GM12878 (cell line): ENCODE data around the gene KLRK1. TPM values are rescaled to one million over a fixed set of nuclear protein-coding genes. Genes with fewer than 3 reads are reported as not detected.
A peak's percentile ranks its signal among the peaks of the same experiment; 100 is the strongest.

ENCODE experiments used
- ASH2L ChIP-seq: fragments of 300-600, 200-600 bp; sonication (generic); IDR thresholded peaks from 2 replicates; pipeline ENCODE4 v1.6.1; 2017; ENCODE audit warnings: low read depth, mild to moderate bottlenecking, borderline replicate concordance
- CBX3 ChIP-seq: fragments of 200-600 bp; sonication (generic); IDR thresholded peaks from 2 replicates; pipeline ENCODE4 v1.6.1; 2016; ENCODE audit warnings: low read depth, borderline replicate concordance
- HDAC6 ChIP-seq: fragments of 200-600 bp; sonication (generic); IDR thresholded peaks from one replicate; pipeline ENCODE4 v1.8.0; 2017; ENCODE audit warnings: antibody characterized with exemption; ENCODE audit not compliant: unreplicated experiment
- RAD21 ChIP-seq: IDR thresholded peaks from 2 replicates; pipeline ENCODE4 v1.6.1; 2011; ENCODE audit warnings: mild to moderate bottlenecking, low read depth, low read length, moderate library complexity; ENCODE audit not compliant: insufficient read depth
- SUZ12 ChIP-seq: fragments of 200-600 bp; sonication (generic); IDR thresholded peaks from one replicate; pipeline ENCODE4 v1.6.1; 2018; ENCODE audit warnings: antibody characterized with exemption, mild to moderate bottlenecking; ENCODE audit not compliant: unreplicated experiment
- polyA plus RNA-seq, 11 experiments: library from polyadenylated mRNA; depleted of rRNA in 4 of 11; unstranded in 6 of 11; stranded (reverse) in 5 of 11; fragments of >200 nt; fragmentation: Nextera tagmentation in 4 of 11; fragmentation: Illumina TruSeq in 1 of 11; extraction: Ambion mirVana in 4 of 11; extraction: Trizol in 1 of 11; gene quantifications; 1 replicate in 1 of 11; 2 replicates in 10 of 11; pipeline versions ENCODE4 v1.2.1 to v1.2.3, GENCODE V29; 2011 to 2016; ENCODE audit warnings: inconsistent platforms in 2 of 11, missing spikeins in 2 of 11, low read depth in 1 of 11
- total RNA-seq, 4 experiments: library from RNA; depleted of rRNA in 3 of 4; stranded (reverse); fragments of >200 nt in 3 of 4; fragmentation: Illumina TruSeq in 1 of 4; extraction: Trizol in 1 of 4; gene quantifications; 2 replicates each; pipeline versions ENCODE4 v1.2.1 to v1.2.3, GENCODE V29; 2013 to 2021
- TF ChIP-seq, protein P1 (sequence below): fragments of 450-650 bp; formaldehyde crosslinking; IDR thresholded peaks from 2 replicates; pipeline ENCODE4 v1.5.0; 2022; ENCODE audit warnings: mild to moderate bottlenecking, missing genetic modification characterization
- TF ChIP-seq, protein P2 (sequence below), 3 experiments: IDR thresholded peaks in 2 of 3; conservative IDR thresholded peaks in 1 of 3; 2 replicates each; pipeline ENCODE4 v1.5.1; 2011; ENCODE audit warnings: low read depth in 3 of 3, low read length in 3 of 3, mild to moderate bottlenecking in 3 of 3, control low read depth in 2 of 3, moderate library complexity in 2 of 3, inconsistent platforms in 1 of 3, mixed read lengths in 1 of 3; ENCODE audit not compliant: control insufficient read depth in 2 of 3, insufficient read depth in 1 of 3; ENCODE audit errors: extremely low read depth in 1 of 3
- TF ChIP-seq, protein P3 (sequence below): fragments of 450-650 bp; IDR thresholded peaks from 2 replicates; pipeline ENCODE4 v1.6.1; 2017; ENCODE audit warnings: mild to moderate bottlenecking, moderate library complexity
- TF ChIP-seq, protein P4 (sequence below): IDR thresholded peaks from 2 replicates; pipeline ENCODE4 v1.6.1; 2012; ENCODE audit warnings: mild to moderate bottlenecking, low read depth, low read length

KLRK1 gene
- total and polyA plus RNA-seq, 10 of the 15 experiments (the other 5 are each of a cell fraction or from before 2014, with no cell fraction given): 0.27 to 2.0 (median 0.99) TPM

DNA sequence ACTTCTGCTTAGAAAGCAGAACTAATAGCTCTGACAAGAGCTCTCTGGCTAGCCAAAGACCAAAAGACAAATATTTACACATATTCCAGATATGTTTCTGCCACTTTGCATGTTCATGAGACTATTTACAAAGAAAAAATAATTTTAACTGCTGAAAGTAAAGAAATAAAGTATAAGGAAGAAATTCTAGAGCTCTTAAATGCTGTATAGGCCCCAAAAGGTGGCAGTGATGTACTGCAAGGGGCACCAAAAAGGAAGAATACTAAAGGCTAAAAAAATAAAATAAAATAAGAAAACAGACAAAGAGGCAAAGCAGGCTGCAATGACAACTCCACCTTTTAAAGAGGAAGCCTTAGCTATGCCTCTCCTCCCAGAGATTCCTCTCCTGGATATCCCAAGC is 23.0 kb downstream of the KLRK1 start (continued):
- TF ChIP-seq, protein P1, sequence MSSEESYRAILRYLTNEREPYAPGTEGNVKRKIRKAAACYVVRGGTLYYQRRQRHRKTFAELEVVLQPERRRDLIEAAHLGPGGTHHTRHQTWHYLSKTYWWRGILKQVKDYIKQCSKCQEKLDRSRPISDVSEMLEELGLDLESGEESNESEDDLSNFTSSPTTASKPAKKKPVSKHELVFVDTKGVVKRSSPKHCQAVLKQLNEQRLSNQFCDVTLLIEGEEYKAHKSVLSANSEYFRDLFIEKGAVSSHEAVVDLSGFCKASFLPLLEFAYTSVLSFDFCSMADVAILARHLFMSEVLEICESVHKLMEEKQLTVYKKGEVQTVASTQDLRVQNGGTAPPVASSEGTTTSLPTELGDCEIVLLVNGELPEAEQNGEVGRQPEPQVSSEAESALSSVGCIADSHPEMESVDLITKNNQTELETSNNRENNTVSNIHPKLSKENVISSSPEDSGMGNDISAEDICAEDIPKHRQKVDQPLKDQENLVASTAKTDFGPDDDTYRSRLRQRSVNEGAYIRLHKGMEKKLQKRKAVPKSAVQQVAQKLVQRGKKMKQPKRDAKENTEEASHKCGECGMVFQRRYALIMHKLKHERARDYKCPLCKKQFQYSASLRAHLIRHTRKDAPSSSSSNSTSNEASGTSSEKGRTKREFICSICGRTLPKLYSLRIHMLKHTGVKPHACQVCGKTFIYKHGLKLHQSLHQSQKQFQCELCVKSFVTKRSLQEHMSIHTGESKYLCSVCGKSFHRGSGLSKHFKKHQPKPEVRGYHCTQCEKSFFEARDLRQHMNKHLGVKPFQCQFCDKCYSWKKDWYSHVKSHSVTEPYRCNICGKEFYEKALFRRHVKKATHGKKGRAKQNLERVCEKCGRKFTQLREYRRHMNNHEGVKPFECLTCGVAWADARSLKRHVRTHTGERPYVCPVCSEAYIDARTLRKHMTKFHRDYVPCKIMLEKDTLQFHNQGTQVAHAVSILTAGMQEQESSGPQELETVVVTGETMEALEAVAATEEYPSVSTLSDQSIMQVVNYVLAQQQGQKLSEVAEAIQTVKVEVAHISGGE: no peak
- TF ChIP-seq ASH2L (no peak), SUZ12 (no peak), HDAC6 (no peak), RAD21 (peak; percentile 89), CBX3 (no peak)
- TF ChIP-seq, protein P2, sequence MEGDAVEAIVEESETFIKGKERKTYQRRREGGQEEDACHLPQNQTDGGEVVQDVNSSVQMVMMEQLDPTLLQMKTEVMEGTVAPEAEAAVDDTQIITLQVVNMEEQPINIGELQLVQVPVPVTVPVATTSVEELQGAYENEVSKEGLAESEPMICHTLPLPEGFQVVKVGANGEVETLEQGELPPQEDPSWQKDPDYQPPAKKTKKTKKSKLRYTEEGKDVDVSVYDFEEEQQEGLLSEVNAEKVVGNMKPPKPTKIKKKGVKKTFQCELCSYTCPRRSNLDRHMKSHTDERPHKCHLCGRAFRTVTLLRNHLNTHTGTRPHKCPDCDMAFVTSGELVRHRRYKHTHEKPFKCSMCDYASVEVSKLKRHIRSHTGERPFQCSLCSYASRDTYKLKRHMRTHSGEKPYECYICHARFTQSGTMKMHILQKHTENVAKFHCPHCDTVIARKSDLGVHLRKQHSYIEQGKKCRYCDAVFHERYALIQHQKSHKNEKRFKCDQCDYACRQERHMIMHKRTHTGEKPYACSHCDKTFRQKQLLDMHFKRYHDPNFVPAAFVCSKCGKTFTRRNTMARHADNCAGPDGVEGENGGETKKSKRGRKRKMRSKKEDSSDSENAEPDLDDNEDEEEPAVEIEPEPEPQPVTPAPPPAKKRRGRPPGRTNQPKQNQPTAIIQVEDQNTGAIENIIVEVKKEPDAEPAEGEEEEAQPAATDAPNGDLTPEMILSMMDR (IDR thresholded peaks at IDR 0.05 in 2 of 3, conservative IDR thresholded peaks at IDR 0.05 in 1 of 3; ENCODE audit: control insufficient read depth in 2 of 3, extremely low read depth in 1 of 3, insufficient read depth in 1 of 3, low read depth in 3 of 3, low read length in 3 of 3): peak in 2 of 3 experiments; percentile 19 to 25; a peak in 3 of 6 replicates
- TF ChIP-seq, protein P3, sequence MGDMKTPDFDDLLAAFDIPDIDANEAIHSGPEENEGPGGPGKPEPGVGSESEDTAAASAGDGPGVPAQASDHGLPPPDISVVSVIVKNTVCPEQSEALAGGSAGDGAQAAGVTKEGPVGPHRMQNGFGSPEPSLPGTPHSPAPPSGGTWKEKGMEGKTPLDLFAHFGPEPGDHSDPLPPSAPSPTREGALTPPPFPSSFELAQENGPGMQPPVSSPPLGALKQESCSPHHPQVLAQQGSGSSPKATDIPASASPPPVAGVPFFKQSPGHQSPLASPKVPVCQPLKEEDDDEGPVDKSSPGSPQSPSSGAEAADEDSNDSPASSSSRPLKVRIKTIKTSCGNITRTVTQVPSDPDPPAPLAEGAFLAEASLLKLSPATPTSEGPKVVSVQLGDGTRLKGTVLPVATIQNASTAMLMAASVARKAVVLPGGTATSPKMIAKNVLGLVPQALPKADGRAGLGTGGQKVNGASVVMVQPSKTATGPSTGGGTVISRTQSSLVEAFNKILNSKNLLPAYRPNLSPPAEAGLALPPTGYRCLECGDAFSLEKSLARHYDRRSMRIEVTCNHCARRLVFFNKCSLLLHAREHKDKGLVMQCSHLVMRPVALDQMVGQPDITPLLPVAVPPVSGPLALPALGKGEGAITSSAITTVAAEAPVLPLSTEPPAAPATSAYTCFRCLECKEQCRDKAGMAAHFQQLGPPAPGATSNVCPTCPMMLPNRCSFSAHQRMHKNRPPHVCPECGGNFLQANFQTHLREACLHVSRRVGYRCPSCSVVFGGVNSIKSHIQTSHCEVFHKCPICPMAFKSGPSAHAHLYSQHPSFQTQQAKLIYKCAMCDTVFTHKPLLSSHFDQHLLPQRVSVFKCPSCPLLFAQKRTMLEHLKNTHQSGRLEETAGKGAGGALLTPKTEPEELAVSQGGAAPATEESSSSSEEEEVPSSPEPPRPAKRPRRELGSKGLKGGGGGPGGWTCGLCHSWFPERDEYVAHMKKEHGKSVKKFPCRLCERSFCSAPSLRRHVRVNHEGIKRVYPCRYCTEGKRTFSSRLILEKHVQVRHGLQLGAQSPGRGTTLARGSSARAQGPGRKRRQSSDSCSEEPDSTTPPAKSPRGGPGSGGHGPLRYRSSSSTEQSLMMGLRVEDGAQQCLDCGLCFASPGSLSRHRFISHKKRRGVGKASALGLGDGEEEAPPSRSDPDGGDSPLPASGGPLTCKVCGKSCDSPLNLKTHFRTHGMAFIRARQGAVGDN: no peak
- TF ChIP-seq, protein P4, sequence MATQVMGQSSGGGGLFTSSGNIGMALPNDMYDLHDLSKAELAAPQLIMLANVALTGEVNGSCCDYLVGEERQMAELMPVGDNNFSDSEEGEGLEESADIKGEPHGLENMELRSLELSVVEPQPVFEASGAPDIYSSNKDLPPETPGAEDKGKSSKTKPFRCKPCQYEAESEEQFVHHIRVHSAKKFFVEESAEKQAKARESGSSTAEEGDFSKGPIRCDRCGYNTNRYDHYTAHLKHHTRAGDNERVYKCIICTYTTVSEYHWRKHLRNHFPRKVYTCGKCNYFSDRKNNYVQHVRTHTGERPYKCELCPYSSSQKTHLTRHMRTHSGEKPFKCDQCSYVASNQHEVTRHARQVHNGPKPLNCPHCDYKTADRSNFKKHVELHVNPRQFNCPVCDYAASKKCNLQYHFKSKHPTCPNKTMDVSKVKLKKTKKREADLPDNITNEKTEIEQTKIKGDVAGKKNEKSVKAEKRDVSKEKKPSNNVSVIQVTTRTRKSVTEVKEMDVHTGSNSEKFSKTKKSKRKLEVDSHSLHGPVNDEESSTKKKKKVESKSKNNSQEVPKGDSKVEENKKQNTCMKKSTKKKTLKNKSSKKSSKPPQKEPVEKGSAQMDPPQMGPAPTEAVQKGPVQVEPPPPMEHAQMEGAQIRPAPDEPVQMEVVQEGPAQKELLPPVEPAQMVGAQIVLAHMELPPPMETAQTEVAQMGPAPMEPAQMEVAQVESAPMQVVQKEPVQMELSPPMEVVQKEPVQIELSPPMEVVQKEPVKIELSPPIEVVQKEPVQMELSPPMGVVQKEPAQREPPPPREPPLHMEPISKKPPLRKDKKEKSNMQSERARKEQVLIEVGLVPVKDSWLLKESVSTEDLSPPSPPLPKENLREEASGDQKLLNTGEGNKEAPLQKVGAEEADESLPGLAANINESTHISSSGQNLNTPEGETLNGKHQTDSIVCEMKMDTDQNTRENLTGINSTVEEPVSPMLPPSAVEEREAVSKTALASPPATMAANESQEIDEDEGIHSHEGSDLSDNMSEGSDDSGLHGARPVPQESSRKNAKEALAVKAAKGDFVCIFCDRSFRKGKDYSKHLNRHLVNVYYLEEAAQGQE: no peak
